Glutamatergic neuron (in vitro differentiated cells): Measurements from ENCODE around the gene LOC101059915.

Source experiments
- DNase-seq: peaks from one replicate; pipeline ENCODE4 v3.0.0; 2022
- H3K27ac Mint-ChIP-seq: one replicate; pipeline ENCODE4 v1.8.0; 2020; ENCODE audit warnings: mild to moderate bottlenecking, mixed read lengths, inconsistent platforms; ENCODE audit not compliant: unreplicated experiment
- H3K27me3 Mint-ChIP-seq: one replicate; pipeline ENCODE4 v1.8.0; 2020; ENCODE audit warnings: mild to moderate bottlenecking, moderate library complexity, mixed read lengths, inconsistent platforms; ENCODE audit not compliant: unreplicated experiment
- H3K36me3 Mint-ChIP-seq: one replicate; pipeline ENCODE4 v1.8.0; 2020; ENCODE audit warnings: mild to moderate bottlenecking, mixed read lengths, inconsistent platforms; ENCODE audit not compliant: unreplicated experiment
- H3K4me1 Mint-ChIP-seq: one replicate; pipeline ENCODE4 v1.8.0; 2020; ENCODE audit warnings: mild to moderate bottlenecking, low read depth, mixed read lengths, inconsistent platforms; ENCODE audit not compliant: unreplicated experiment
- H3K4me3 Mint-ChIP-seq: one replicate; pipeline ENCODE4 v1.8.0; 2020; ENCODE audit warnings: mild to moderate bottlenecking, mixed read lengths, inconsistent platforms; ENCODE audit not compliant: unreplicated experiment
- H3K9me3 Mint-ChIP-seq: one replicate; pipeline ENCODE4 v1.8.0; 2020; ENCODE audit warnings: mild to moderate bottlenecking, moderate library complexity, mixed read lengths, inconsistent platforms; ENCODE audit not compliant: unreplicated experiment
- TF ChIP-seq, protein P1 (sequence below): fragments of 200-600 bp; sonication (generic); IDR thresholded peaks from one replicate; pipeline ENCODE4 v1.5.0; 2021; ENCODE audit not compliant: partially characterized antibody, unreplicated experiment

LOC101059915 gene

DNA sequence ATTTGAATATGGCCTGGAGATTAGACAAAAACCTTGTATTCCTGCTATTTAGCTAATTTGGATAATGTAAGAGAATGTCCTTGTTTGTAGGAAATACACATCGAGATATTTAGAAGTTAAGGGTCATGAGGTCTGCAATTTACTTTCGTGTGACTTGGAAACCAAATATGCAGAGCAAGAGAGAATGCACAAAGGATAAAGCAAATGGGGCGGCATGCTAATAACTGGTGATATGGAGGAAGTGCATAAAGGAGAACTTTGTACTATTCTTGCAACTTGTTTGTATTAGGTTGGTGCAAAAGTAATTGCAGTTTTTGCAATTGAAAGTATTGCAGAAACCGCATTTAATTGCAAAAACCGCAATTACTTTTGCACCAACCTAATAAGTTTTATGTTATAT, 41.9 kb upstream of the LOC101059915 start:
- Mint-ChIP-seq H3K27ac (no peak overlapping the region), H3K9me3 (no peaks in the 10 kb centered on the region), H3K36me3 (no peaks in the 10 kb centered on the region), H3K4me1 (no peaks in the 10 kb centered on the region), H3K4me3 (no peak overlapping the region), H3K27me3 (no peaks in the 10 kb centered on the region)
- no peak for DNase-seq
- TF ChIP-seq, protein P1, sequence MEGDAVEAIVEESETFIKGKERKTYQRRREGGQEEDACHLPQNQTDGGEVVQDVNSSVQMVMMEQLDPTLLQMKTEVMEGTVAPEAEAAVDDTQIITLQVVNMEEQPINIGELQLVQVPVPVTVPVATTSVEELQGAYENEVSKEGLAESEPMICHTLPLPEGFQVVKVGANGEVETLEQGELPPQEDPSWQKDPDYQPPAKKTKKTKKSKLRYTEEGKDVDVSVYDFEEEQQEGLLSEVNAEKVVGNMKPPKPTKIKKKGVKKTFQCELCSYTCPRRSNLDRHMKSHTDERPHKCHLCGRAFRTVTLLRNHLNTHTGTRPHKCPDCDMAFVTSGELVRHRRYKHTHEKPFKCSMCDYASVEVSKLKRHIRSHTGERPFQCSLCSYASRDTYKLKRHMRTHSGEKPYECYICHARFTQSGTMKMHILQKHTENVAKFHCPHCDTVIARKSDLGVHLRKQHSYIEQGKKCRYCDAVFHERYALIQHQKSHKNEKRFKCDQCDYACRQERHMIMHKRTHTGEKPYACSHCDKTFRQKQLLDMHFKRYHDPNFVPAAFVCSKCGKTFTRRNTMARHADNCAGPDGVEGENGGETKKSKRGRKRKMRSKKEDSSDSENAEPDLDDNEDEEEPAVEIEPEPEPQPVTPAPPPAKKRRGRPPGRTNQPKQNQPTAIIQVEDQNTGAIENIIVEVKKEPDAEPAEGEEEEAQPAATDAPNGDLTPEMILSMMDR = no peak

DNA sequence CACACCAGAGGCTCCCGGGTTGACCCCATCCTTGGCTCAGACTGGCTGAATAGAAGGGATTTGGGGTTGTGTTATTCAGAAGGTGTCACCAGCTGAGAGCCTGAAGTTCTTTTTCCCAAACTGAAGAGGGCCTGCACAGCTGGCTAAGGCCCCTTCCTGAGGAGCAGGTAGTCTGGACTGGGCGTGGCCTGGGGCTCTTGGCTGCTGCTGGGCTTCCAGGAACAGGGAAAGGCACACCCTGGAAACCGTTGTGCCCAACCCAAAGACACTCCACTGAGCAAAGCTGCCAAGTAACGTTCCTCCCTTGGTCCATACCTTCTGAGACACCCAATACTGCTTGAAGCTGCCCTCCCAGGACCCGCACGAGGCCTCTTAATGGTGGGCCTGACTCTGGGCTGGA, 40.8 kb upstream of the LOC101059915 start:
- TF ChIP-seq, protein P1 = no peak
- no peak overlapping the region for H3K27ac Mint-ChIP-seq
- H3K4me1 Mint-ChIP-seq = no peaks in the 10 kb centered on the region
- H3K27me3 Mint-ChIP-seq = no peaks in the 10 kb centered on the region
- H3K36me3 Mint-ChIP-seq = no peaks in the 10 kb centered on the region
- no peak overlapping the region for H3K4me3 Mint-ChIP-seq
- no peak for DNase-seq
- H3K9me3 Mint-ChIP-seq = no peaks in the 10 kb centered on the region

DNA sequence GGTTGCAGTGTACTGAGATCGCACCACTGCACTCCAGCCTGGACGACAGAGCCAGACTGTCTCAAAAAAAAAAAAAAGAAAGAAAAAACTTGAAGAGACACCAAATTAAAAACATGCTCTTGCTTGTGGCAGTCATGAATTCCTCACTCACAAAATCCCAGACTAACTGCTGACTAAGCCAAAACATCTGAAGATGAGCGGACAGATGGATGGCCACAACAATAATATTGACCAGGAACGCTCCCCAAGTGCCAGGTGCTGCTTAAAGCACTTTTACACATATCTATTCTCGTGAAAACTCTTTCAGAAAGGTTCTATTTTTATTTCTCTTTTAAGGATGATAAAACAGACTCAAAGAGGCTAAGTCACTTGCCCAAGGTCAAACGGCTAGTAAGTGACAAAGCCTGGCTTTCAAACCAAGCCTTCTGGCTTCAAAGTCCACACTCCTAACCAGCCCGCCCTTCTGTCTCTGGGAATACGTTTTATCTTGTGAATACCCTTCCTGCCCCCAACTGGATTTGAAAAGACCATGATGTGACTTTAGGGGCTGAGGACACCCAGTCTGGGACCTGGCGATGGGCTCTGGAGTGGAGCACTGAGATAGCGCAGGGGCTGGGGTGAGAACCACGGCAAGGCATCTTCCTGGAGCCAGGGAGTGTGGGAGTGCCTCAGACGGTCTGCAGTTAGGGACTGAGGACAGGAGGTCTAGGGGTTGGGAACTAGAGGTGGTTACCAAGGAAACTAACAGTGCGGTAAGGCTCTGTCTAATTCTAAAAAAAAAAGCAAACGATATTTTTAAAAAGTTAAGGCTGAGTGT, 39.5 kb upstream of the LOC101059915 start:
- H3K9me3 Mint-ChIP-seq = no peaks in the 10 kb centered on the region
- no peaks in the 10 kb centered on the region for H3K4me1 Mint-ChIP-seq
- H3K36me3 Mint-ChIP-seq = no peaks in the 10 kb centered on the region
- TF ChIP-seq, protein P1 = no peak
- H3K27me3 Mint-ChIP-seq = no peaks in the 10 kb centered on the region
- DNase-seq = no peak
- no peak overlapping the region for H3K4me3 Mint-ChIP-seq
- H3K27ac Mint-ChIP-seq = no peak overlapping the region

DNA sequence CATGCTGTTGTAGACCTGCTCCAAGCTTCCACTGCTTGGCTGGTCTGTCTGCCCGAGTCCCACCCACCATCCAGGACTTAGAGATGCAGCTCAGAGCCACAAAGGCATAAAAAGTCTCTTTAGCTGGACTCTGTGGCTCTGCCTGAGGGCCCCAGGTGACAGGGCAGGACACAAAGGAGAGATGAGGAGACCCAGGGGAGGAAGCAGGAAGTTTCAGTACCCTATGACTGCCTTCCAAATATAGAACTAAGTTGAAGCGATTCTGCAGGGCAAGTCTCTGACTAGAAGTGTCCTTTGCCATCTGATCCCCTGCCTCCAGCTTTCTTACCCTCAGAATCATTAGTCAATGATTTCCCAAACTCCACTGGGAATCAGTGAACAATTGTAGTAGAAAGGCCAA, 37.9 kb upstream of the LOC101059915 start:
- TF ChIP-seq, protein P1 = no peak
- H3K27ac Mint-ChIP-seq = no peak overlapping the region
- no peaks in the 10 kb centered on the region for H3K36me3 Mint-ChIP-seq
- H3K27me3 Mint-ChIP-seq = no peaks in the 10 kb centered on the region
- no peak for DNase-seq
- H3K4me1 Mint-ChIP-seq = no peaks in the 10 kb centered on the region
- H3K4me3 Mint-ChIP-seq = no peak overlapping the region
- H3K9me3 Mint-ChIP-seq = no peaks in the 10 kb centered on the region

DNA sequence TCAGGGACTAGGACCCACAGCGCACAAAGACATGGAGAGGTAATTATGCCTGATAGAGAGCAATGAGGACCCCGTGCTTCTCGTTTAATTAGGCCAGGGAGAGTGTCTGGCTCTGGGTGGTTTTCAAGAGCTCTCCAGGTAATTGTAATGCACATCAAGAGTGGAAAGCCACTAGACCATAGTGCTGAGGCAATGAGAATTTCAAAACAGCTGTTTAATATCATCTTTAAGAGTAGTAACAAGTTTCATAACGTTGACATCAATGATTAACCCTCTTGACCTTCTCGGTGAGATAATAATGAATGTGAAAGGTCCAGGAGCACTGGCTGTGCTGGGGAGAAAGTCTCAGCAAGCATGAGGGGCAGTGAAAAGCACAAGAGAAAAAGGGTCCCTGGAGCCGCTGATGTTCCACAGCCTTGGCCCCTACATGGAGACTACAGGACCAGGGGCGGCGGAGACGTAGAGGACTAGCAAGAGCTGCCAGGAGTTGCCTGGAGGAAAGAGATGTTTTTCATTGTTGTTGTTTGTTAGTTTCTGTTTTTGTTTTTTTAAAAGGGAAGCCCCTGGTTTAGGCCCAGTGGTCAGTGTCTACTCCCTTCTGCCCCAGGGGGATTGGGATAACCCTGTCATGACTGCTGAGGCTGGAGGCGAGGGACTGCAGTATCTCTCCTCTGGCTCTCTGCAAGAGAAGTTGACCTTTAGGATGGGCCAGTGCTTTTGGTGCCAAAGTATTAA, 34.3 kb upstream of the LOC101059915 start:
- TF ChIP-seq, protein P1 = no peak
- no peak for DNase-seq
- no peaks in the 10 kb centered on the region for H3K9me3 Mint-ChIP-seq
- H3K4me3 Mint-ChIP-seq = no peak overlapping the region
- H3K4me1 Mint-ChIP-seq = peaks cover 8% of the 10 kb centered on the region
- H3K27me3 Mint-ChIP-seq = no peaks in the 10 kb centered on the region
- H3K36me3 Mint-ChIP-seq = no peaks in the 10 kb centered on the region
- H3K27ac Mint-ChIP-seq = no peak overlapping the region
